HG03108 (cell line): ENCODE measurements around the gene MDN1.

Experiments used
- ATAC-seq: cut with Tn5 transposase; IDR thresholded peaks from one replicate; pipeline ENCODE4 v1.9.1; 2021; ENCODE audit warnings: moderate library complexity; ENCODE audit not compliant: unreplicated experiment

MDN1 gene

DNA sequence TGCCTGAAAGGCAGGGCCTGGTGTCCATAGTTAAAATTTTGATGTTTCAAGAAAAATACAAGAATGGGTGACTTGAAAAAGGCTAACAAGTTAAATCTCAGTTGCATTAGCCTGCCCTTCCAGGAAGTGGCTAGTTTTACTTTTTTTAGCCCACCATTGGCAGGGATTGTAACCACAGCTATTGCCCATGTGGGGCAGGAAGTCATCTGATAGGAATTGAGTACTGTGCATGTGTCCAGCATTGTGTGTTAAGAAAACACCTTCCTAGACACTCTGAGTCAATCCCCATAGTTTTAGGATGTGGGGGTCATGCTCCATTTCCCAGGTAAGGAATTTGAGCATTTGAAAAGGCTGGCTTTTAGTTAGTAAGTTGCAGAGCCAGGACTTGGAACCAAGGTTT lies 207.9 kb downstream of the MDN1 start:
- no peak for ATAC-seq

DNA sequence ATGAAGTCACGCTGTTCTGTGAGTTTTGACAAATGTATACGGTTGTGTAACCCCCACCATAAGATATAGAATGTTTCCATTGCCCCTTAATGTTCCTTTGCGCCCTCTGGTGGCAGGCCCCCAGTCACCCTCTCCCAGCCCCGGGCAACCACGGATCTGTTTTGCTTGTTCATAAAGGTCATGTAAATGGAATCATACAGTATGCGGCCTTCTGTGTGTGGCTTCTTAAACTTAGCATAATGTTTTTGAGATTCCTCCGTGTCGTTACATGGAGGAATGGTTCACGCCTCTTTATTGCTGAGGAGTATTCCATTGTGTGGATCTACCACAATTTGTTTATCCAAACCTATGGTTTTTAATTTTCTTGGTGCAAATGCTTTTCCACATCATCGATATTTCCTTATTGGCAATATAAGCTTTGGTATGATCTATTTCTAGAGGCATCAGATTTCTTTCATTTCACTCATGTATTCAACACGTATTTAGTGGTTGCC lies 209.4 kb downstream of the MDN1 start:
- ATAC-seq, result peak; percentile 75

DNA sequence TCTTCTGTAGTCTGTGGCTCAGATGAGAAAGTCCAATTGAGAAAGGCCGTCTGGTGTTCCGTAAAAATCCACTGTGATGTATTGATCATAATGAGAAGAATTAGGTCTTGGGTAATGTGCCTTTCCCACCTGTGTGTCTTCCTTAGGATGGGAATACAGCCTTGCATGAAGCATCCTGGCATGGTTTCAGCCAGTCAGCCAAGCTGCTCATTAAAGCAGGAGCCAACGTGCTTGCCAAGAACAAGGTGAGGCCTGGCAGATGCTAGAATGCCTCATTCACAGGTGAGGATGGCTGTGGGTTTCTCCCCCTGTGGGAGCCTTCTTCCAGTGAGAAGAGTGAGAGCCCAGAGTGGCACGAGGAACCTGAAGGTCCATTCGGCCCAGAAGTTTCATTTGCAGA lies 213.7 kb downstream of the MDN1 start:
- ATAC-seq, result no peak

DNA sequence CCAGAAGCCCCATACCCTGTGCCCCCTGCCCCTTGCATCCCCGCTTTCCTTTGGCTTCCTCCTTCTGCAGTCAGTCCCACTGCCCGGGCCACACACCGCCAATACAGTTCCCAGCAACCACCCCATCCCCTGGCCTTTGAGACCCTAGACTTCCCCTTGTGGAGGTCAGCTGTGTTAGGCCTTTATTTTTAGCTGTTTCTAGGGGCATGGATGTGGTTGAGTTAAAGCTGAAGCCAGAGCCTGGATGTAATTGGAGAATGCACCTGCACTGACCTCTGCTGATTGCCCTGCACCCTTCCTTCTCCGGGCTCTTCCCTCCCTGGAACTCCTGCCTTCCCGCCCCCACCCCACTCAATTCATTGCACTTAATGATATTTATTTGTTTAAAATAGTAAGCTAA lies 214.9 kb downstream of the MDN1 start:
- no peak for ATAC-seq

DNA sequence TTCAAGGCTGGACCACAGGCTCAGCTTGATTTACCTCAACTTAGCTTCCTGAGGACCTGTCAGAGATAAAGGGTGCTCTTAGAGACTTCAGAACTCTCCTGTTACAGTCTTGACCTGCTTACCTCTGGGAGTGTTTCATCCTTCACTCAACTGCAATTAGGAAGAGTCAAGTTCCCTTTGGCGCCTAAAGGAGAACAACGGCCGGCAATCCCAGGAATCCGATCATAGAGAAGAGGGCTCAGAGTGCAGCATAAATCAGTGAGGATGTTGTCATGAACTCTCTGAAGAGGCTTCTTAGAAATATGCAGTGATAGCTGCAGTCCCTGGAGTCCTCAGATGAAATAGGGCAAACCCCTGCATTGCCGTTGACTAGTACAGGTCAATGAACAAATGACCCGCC lies 217.4 kb downstream of the MDN1 start:
- ATAC-seq, result no peak

DNA sequence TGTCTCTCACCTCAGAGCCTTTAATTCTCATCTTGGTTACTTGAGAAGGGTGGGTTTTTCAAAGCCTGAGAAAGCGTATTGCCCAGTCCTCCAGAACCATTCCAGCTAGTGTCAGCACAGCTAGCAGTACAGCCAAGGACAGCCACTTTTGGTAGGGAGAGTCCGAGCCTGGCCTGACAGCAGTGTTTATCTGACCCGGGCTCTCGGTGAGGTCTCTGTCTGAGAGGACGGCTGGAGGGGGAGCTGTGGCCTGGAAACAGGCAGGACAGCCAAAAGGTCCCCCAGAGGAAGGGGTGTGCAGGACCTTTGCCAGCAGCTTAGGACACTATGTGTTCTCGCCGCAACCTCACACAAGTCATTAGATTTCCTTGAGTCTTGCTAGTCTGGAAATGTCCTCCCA lies 219.9 kb downstream of the MDN1 start:
- ATAC-seq, result no peak

DNA sequence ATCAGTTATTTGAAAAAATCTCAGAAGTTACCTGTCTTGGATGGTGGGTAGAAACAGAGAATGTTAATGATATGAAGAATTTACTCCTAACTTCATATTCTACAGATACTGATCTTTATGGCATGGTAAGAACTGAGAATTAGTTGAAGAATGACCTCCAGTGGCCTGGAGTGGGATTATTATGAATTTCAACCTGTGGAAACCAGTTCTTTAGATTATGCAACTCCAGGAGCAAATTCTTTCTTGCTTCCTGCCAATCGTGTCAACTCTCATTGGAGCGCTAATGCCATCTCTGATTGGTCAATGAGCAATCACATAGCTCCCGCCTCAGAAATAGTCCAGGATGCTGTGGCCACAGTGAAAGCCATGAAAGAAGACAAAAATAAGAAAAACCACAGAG lies 221.6 kb downstream of the MDN1 start:
- ATAC-seq, result no peak

DNA sequence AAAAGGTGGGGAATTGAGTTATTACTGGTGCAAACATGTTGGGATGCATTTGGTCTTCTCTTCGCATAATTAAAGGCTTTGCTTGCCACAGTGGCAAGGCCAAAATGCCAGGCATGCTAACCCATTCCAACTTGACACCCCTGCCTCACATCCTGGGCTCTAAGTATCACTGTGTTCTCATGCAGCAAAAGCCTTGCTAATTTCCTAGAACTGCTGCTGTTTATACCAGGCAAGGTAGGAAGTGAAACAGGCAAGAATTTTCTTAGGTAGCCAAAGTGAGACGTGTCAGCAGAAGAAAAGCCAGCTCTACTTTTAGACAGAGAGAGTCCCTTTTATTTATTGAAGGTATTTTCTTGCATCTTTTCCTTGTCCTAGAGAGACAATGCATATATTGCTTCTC lies 222.2 kb downstream of the MDN1 start:
- no peak for ATAC-seq

DNA sequence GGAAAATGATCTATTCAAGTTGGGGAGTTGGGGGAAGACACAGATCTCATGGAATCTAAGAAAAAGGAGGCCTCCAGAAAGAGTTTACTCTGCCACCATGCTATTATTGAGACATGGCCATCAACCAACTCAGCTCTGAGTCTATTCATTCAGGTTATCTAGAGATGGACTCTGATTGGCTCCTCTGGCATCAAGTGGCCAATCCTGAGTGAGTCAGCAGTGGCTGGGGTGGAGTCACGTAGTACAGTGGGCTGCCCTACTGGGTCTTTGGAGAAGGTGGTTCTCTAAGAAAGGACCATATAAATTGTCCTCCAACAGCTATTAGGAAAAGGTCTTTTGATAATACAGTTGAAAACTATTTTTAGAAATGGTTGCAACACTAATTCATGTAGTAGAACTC lies 223.1 kb downstream of the MDN1 start:
- ATAC-seq, result no peak

DNA sequence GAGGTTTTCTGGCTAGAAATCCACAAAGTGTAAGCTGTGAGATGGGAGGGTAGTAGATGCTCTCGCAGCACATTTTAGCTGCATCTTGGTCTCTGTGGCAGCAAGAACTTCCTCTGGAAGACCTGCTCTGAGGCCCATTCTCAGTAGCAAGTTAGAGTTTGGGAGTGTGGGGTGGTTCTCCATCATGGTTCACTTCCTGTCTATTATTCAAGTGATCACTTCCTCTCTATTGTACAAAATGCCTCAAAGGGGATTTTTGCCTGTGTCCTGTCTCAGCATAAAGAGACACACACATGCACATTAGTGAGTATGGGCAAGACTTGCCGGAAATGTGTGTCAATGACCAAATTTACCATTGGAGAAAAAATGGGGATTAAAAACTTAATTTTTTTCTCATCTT lies 223.5 kb downstream of the MDN1 start:
- ATAC-seq, result peak; percentile 82
